GM23338 (cell line): Measurements from ENCODE around the gene GRID1. TPM values are rescaled to one million over a fixed set of nuclear protein-coding genes. Genes with fewer than 3 reads are reported as not detected.

Experiments used
- ATAC-seq: fragments of 200-7000 bp; cut with Tn5 transposase; 3 replicates; pipeline ENCODE4 v1.9.1; 2020
- DNase-seq: peaks from one replicate; pipeline ENCODE4 v3.0.0-alpha.2; 2015; ENCODE audit warnings: low spot score
- H2AFZ ChIP-seq: fragments of 200-600 bp; sonication (generic); 2 replicates; pipeline ENCODE4 v1.8.0; 2016; ENCODE audit warnings: antibody characterized with exemption, mild to moderate bottlenecking, moderate library complexity
- H3F3A ChIP-seq: fragments of 200-600 bp; sonication (generic); replicated peaks from 2 replicates; pipeline ENCODE4 v1.8.0; 2017; ENCODE audit warnings: antibody characterized with exemption, mixed run types, low read depth
- H3K27ac ChIP-seq: fragments of 200-600 bp; sonication (generic); 2 replicates; pipeline ENCODE4 v1.6.1; 2016; ENCODE audit warnings: low read depth
- H3K27me3 ChIP-seq: fragments of 200-600 bp; sonication (generic); 2 replicates; pipeline ENCODE4 v1.8.0; 2016; ENCODE audit warnings: mild to moderate bottlenecking, mixed run types, moderate library complexity; ENCODE audit not compliant: insufficient read depth
- H3K36me3 ChIP-seq: fragments of 200-600 bp; sonication (generic); 2 replicates; pipeline ENCODE4 v1.8.0; 2016; ENCODE audit warnings: mild to moderate bottlenecking; ENCODE audit not compliant: insufficient read depth
- H3K4me1 ChIP-seq: fragments of 200-600 bp; sonication (generic); 2 replicates; pipeline ENCODE4 v1.8.0; 2016; ENCODE audit warnings: mild to moderate bottlenecking, moderate library complexity; ENCODE audit not compliant: insufficient read depth
- H3K4me2 ChIP-seq: fragments of 200-600 bp; sonication (generic); 2 replicates; pipeline ENCODE4 v1.7.1; 2017; ENCODE audit warnings: mixed run types
- H3K4me3 ChIP-seq: fragments of 200-600 bp; sonication (generic); 2 replicates; pipeline ENCODE4 v1.6.1; 2016; ENCODE audit warnings: mixed run types
- H3K79me2 ChIP-seq: fragments of 200-600 bp; sonication (generic); replicated peaks from 2 replicates; pipeline ENCODE4 v1.8.0; 2017; ENCODE audit warnings: mild to moderate bottlenecking; ENCODE audit not compliant: insufficient read depth
- H3K9me2 ChIP-seq: fragments of 200-600 bp; sonication (generic); 2 replicates; pipeline ENCODE4 v1.8.0; 2017; ENCODE audit not compliant: insufficient read depth
- H4K20me1 ChIP-seq: fragments of 200-600 bp; sonication (generic); replicated peaks from 2 replicates; pipeline ENCODE4 v1.8.0; 2017; ENCODE audit warnings: mild to moderate bottlenecking; ENCODE audit not compliant: insufficient read depth
- H3K27ac Mint-ChIP-seq: 2 replicates; pipeline ENCODE4 v1.8.0; 2020; ENCODE audit warnings: inconsistent platforms, mild to moderate bottlenecking, moderate library complexity, mixed read lengths
- H3K27me3 Mint-ChIP-seq: 3 replicates; pipeline ENCODE4 v1.8.0; 2022; ENCODE audit warnings: low read depth, mild to moderate bottlenecking, moderate library complexity, mixed read lengths, inconsistent platforms; ENCODE audit not compliant: insufficient read depth, poor library complexity
- H3K36me3 Mint-ChIP-seq: 3 replicates; pipeline ENCODE4 v1.8.0; 2021; ENCODE audit warnings: low read depth, mild to moderate bottlenecking, inconsistent platforms, moderate library complexity, mixed read lengths
- H3K4me1 Mint-ChIP-seq: 3 replicates; pipeline ENCODE4 v1.8.0; 2020; ENCODE audit warnings: mild to moderate bottlenecking, inconsistent platforms, mixed read lengths
- H3K4me3 Mint-ChIP-seq: 3 replicates; pipeline ENCODE4 v1.8.0; 2021; ENCODE audit warnings: moderate library complexity, mild to moderate bottlenecking, inconsistent platforms, mixed read lengths
- H3K9me3 Mint-ChIP-seq: 3 replicates; pipeline ENCODE4 v1.8.0; 2020; ENCODE audit warnings: moderate library complexity, mild to moderate bottlenecking, inconsistent platforms, mixed read lengths
- CREB1 ChIP-seq: fragments of 250-450 bp; sonication (Bioruptor Pico); IDR thresholded peaks from 2 replicates; pipeline ENCODE4 v1.5.0; 2020; ENCODE audit warnings: low read depth, mild to moderate bottlenecking, moderate library complexity
- ETS1 ChIP-seq: IDR thresholded peaks from 2 replicates; pipeline ENCODE4 v1.6.1; 2016; ENCODE audit warnings: antibody characterized with exemption
- EZH2 ChIP-seq: fragments of 200-600 bp; sonication (generic); IDR thresholded peaks from one replicate; pipeline ENCODE4 v1.8.0; 2017; ENCODE audit warnings: antibody characterized with exemption, mild to moderate bottlenecking, low read depth; ENCODE audit not compliant: unreplicated experiment
- EZH2phosphoT487 ChIP-seq: fragments of 200-600 bp; sonication (generic); IDR thresholded peaks from one replicate; pipeline ENCODE4 v1.8.1; 2018; ENCODE audit warnings: antibody characterized with exemption; ENCODE audit not compliant: unreplicated experiment
- JUNB ChIP-seq: IDR thresholded peaks from one replicate; pipeline ENCODE4 v1.6.1; 2016; ENCODE audit warnings: antibody characterized with exemption; ENCODE audit not compliant: unreplicated experiment
- NANOG ChIP-seq: IDR thresholded peaks from 2 replicates; pipeline ENCODE4 v1.6.1; 2016; ENCODE audit warnings: antibody characterized with exemption, borderline replicate concordance
- POLR2AphosphoS5 ChIP-seq: IDR thresholded peaks from 2 replicates; pipeline ENCODE4 v1.6.1; 2016; ENCODE audit warnings: antibody characterized with exemption, low read depth
- STAT1 ChIP-seq: IDR thresholded peaks from one replicate; pipeline ENCODE4 v1.6.1; 2016; ENCODE audit warnings: antibody characterized with exemption; ENCODE audit not compliant: unreplicated experiment
- ZNF114 ChIP-seq: fragments of 250-450 bp; sonication (Bioruptor Pico); IDR thresholded peaks from 2 replicates; pipeline ENCODE4 v1.5.0; 2020; ENCODE audit warnings: mild to moderate bottlenecking, moderate library complexity
- ZNF331 ChIP-seq: fragments of 250-450 bp; sonication (Bioruptor Pico); IDR thresholded peaks from 2 replicates; pipeline ENCODE4 v1.5.0; 2020; ENCODE audit warnings: low read depth, mild to moderate bottlenecking, moderate library complexity
- ZNF462 ChIP-seq: fragments of 250-450 bp; sonication (Bioruptor Pico); IDR thresholded peaks from 2 replicates; pipeline ENCODE4 v1.5.0; 2020; ENCODE audit warnings: mild to moderate bottlenecking, moderate library complexity
- polyA plus RNA-seq: library from polyadenylated mRNA; unstranded; fragments of >200 nt; fragmentation: Nextera tagmentation; extraction: Ambion mirVana; gene quantifications from 2 replicates; pipeline ENCODE4 v1.2.1, GENCODE V29; 2016
- total RNA-seq: library from RNA; depleted of rRNA; stranded (reverse); fragments of >200 nt; shearing (Covaris generic); gene quantifications from 2 replicates; pipeline ENCODE4 v1.2.3, GENCODE V29; 2014
- TF ChIP-seq, protein P1 (sequence below), 2 experiments: fragments of 200-600 bp in 1 of 2; sonication (generic) in 1 of 2; conservative IDR thresholded peaks; 2 replicates each; pipeline versions ENCODE4 v1.5.1 to v1.6.1; 2016 to 2017; ENCODE audit warnings: antibody characterized with exemption in 2 of 2, low read depth in 2 of 2, mild to moderate bottlenecking in 2 of 2, moderate library complexity in 1 of 2
- TF ChIP-seq, protein P2 (sequence below): IDR thresholded peaks from one replicate; pipeline ENCODE4 v1.6.1; 2018; ENCODE audit warnings: antibody characterized with exemption; ENCODE audit not compliant: unreplicated experiment

Gene GRID1
- total and polyA plus RNA-seq, 2 experiments from 2014 or later: 0.14 to 0.15 TPM

- Histone ChIP-seq H3K9me2 (no peaks in the 10 kb centered on the region), H4K20me1 (no peaks in the 10 kb centered on the region; the same call in 1 of the 2 replicates), H2AFZ (no peak overlapping the region), H3K4me1 (peaks cover 6% of the 10 kb centered on the region), H3K79me2 (no peaks in the 10 kb centered on the region), H3K27ac (no peak overlapping the region), H3K4me3 (no peak overlapping the region), H3F3A (no peaks in the 10 kb centered on the region), H3K4me2 (no peak overlapping the region), H3K27me3 (no peaks in the 10 kb centered on the region), H3K36me3 (no peaks in the 10 kb centered on the region)
- DNase-seq (no peak), ATAC-seq (no peak)
- H3K27ac Mint-ChIP-seq: no peak overlapping the region
- H3K27me3 Mint-ChIP-seq: peaks cover 2% of the 10 kb centered on the region
- H3K4me1 Mint-ChIP-seq: 0 out of 3 replicates have a peak, but pooled peaks cover 3% of the 10 kb centered on the region
- H3K36me3 Mint-ChIP-seq: no peaks in the 10 kb centered on the region
- H3K4me3 Mint-ChIP-seq: no peak overlapping the region
- no peaks in the 10 kb centered on the region; the same call in 2 of the 3 replicates for H3K9me3 Mint-ChIP-seq
- TF ChIP-seq NANOG (no peak), EZH2phosphoT487 (no peak), ZNF462 (CRISPR knock-in tag) (no peak), CREB1 (CRISPR knock-in tag) (no peak), STAT1 (no peak), EZH2 (no peak), JUNB (no peak), ETS1 (no peak), ZNF331 (no peak), ZNF114 (CRISPR knock-in tag) (no peak), POLR2AphosphoS5 (no peak)
- TF ChIP-seq, protein P1, sequence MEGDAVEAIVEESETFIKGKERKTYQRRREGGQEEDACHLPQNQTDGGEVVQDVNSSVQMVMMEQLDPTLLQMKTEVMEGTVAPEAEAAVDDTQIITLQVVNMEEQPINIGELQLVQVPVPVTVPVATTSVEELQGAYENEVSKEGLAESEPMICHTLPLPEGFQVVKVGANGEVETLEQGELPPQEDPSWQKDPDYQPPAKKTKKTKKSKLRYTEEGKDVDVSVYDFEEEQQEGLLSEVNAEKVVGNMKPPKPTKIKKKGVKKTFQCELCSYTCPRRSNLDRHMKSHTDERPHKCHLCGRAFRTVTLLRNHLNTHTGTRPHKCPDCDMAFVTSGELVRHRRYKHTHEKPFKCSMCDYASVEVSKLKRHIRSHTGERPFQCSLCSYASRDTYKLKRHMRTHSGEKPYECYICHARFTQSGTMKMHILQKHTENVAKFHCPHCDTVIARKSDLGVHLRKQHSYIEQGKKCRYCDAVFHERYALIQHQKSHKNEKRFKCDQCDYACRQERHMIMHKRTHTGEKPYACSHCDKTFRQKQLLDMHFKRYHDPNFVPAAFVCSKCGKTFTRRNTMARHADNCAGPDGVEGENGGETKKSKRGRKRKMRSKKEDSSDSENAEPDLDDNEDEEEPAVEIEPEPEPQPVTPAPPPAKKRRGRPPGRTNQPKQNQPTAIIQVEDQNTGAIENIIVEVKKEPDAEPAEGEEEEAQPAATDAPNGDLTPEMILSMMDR (conservative IDR thresholded peaks at IDR 0.05; ENCODE audit: low read depth in 2 of 2): no peak
- TF ChIP-seq, protein P2, sequence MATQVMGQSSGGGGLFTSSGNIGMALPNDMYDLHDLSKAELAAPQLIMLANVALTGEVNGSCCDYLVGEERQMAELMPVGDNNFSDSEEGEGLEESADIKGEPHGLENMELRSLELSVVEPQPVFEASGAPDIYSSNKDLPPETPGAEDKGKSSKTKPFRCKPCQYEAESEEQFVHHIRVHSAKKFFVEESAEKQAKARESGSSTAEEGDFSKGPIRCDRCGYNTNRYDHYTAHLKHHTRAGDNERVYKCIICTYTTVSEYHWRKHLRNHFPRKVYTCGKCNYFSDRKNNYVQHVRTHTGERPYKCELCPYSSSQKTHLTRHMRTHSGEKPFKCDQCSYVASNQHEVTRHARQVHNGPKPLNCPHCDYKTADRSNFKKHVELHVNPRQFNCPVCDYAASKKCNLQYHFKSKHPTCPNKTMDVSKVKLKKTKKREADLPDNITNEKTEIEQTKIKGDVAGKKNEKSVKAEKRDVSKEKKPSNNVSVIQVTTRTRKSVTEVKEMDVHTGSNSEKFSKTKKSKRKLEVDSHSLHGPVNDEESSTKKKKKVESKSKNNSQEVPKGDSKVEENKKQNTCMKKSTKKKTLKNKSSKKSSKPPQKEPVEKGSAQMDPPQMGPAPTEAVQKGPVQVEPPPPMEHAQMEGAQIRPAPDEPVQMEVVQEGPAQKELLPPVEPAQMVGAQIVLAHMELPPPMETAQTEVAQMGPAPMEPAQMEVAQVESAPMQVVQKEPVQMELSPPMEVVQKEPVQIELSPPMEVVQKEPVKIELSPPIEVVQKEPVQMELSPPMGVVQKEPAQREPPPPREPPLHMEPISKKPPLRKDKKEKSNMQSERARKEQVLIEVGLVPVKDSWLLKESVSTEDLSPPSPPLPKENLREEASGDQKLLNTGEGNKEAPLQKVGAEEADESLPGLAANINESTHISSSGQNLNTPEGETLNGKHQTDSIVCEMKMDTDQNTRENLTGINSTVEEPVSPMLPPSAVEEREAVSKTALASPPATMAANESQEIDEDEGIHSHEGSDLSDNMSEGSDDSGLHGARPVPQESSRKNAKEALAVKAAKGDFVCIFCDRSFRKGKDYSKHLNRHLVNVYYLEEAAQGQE: no peak
Measured at GRCh38 chr10:86410542-86411124, 44.0 kb upstream of the GRID1 start.
